EH (cell line): ENCODE results near the gene APOBEC3G.

Experiments used
- DNase-seq: peaks from one replicate; pipeline ENCODE4 v3.0.0-alpha.2; 2015; ENCODE audit warnings: low read depth

APOBEC3G gene

GRCh38 chr22:39092111-39092862, 15.2 kb downstream of the APOBEC3G start:
- no peak for DNase-seq

GRCh38 chr22:39094717-39095389, 17.8 kb downstream of the APOBEC3G start:
- DNase-seq, result no peak

GRCh38 chr22:39095971-39096370, 18.9 kb downstream of the APOBEC3G start:
- no peak for DNase-seq

GRCh38 chr22:39097098-39098020, 20.3 kb downstream of the APOBEC3G start, which contains the start of gene APOBEC3H:
Gene APOBEC3H (plus strand): TSS chr22:39097244. CDS start chr22:39100279, 3,035 bp downstream.
- peak; percentile 26 for DNase-seq

- DNase-seq, result no peak
Measured at GRCh38 chr22:39098026-39098425, 21.0 kb downstream of the APOBEC3G start.

GRCh38 chr22:39098576-39098975, 21.5 kb downstream of the APOBEC3G start:
- DNase-seq, result no peak

- DNase-seq, result no peak
Measured at GRCh38 chr22:39101226-39101625, 24.2 kb downstream of the APOBEC3G start.

- DNase-seq, result no peak
Measured at GRCh38 chr22:39103431-39103830, 26.4 kb downstream of the APOBEC3G start.

GRCh38 chr22:39106326-39106725, 29.3 kb downstream of the APOBEC3G start:
- DNase-seq, result no peak

GRCh38 chr22:39108487-39108886, 31.4 kb downstream of the APOBEC3G start:
- no peak for DNase-seq

- no peak for DNase-seq
Measured at GRCh38 chr22:39109361-39109760, 32.3 kb downstream of the APOBEC3G start.

GRCh38 chr22:39110631-39111561, 33.8 kb downstream of the APOBEC3G start:
- DNase-seq, result peak; percentile 8

GRCh38 chr22:39114112-39114511, 37.0 kb downstream of the APOBEC3G start:
- no peak for DNase-seq

- no peak for DNase-seq
Measured at GRCh38 chr22:39115570-39115969, 38.5 kb downstream of the APOBEC3G start.

- DNase-seq, result no peak
Measured at GRCh38 chr22:39115977-39116621, 39.0 kb downstream of the APOBEC3G start.

GRCh38 chr22:39117585-39118191, 40.6 kb downstream of the APOBEC3G start:
- DNase-seq, result peak; percentile 53

- DNase-seq, result no peak
Measured at GRCh38 chr22:39120983-39121382, 43.9 kb downstream of the APOBEC3G start.

- DNase-seq, result no peak
Measured at GRCh38 chr22:39122772-39123470, 45.8 kb downstream of the APOBEC3G start.

- no peak for DNase-seq
Measured at GRCh38 chr22:39123751-39124581, 46.9 kb downstream of the APOBEC3G start.
